H9 (cell line): ENCODE measurements around the gene CEP128. TPM values are rescaled to one million over a fixed set of nuclear protein-coding genes. Genes with fewer than 3 reads are reported as not detected.
A peak's percentile ranks its signal among the peaks of the same experiment; 100 is the strongest.

Source experiments
- DNase-seq: peaks from one replicate; pipeline ENCODE4 v3.0.0-alpha.2; 2017
- H2AFZ ChIP-seq: one replicate; pipeline ENCODE4 v1.6.1; 2013; ENCODE audit warnings: mild to moderate bottlenecking, low read length, control low read depth, moderate library complexity
- H2AK5ac ChIP-seq: 2 replicates; pipeline ENCODE4 v1.6.1; 2013; ENCODE audit warnings: low read length, control low read depth, mixed read lengths; ENCODE audit not compliant: insufficient read length
- H2BK120ac ChIP-seq: one replicate; pipeline ENCODE4 v1.6.1; 2013; ENCODE audit warnings: low read depth, mild to moderate bottlenecking, low read length, control low read depth, inconsistent platforms; ENCODE audit not compliant: poor library complexity, severe bottlenecking
- H2BK12ac ChIP-seq: 2 replicates; pipeline ENCODE4 v1.6.1; 2013; ENCODE audit warnings: low read length, control low read depth, mixed read lengths, low read depth; ENCODE audit not compliant: insufficient read length
- H2BK15ac ChIP-seq: 2 replicates; pipeline ENCODE4 v1.6.1; 2013; ENCODE audit warnings: low read depth, low read length, control low read depth
- H2BK20ac ChIP-seq: one replicate; pipeline ENCODE4 v1.6.1; 2013; ENCODE audit warnings: low read depth, mild to moderate bottlenecking, low read length, control low read depth, inconsistent platforms; ENCODE audit not compliant: poor library complexity, severe bottlenecking
- H2BK5ac ChIP-seq: 2 replicates; pipeline ENCODE4 v1.6.1; 2013; ENCODE audit warnings: low read length, control low read depth, mixed read lengths; ENCODE audit not compliant: insufficient read length
- H3K14ac ChIP-seq: 2 replicates; pipeline ENCODE4 v1.6.1; 2013; ENCODE audit warnings: low read length, control low read depth; ENCODE audit not compliant: insufficient read depth
- H3K18ac ChIP-seq: 2 replicates; pipeline ENCODE4 v1.6.1; 2013; ENCODE audit warnings: low read depth, mild to moderate bottlenecking, mixed read lengths, low read length, control low read depth; ENCODE audit not compliant: insufficient read length
- H3K23ac ChIP-seq: 2 replicates; pipeline ENCODE4 v1.6.1; 2013; ENCODE audit warnings: low read length, control low read depth, mixed read lengths, low read depth; ENCODE audit not compliant: insufficient read length
- H3K23me2 ChIP-seq: 2 replicates; pipeline ENCODE4 v1.6.1; 2013; ENCODE audit warnings: low read depth, mild to moderate bottlenecking, mixed read lengths, low read length, control low read depth; ENCODE audit not compliant: insufficient read length, poor library complexity, severe bottlenecking
- H3K27ac ChIP-seq: 2 replicates; pipeline ENCODE4 v1.5.1; 2013; ENCODE audit warnings: low read length, control low read depth, mixed read lengths, low read depth; ENCODE audit not compliant: insufficient read length
- H3K27me3 ChIP-seq: 2 replicates; pipeline ENCODE4 v1.6.1; 2013; ENCODE audit warnings: low read length, control low read depth, inconsistent platforms; ENCODE audit not compliant: insufficient read depth
- H3K4ac ChIP-seq: 2 replicates; pipeline ENCODE4 v1.6.1; 2013; ENCODE audit warnings: low read depth, mild to moderate bottlenecking, control low read depth, inconsistent platforms, low read length, moderate library complexity
- H3K4me1 ChIP-seq: 2 replicates; pipeline ENCODE4 v1.6.1; 2013; ENCODE audit warnings: low read length, control low read depth, inconsistent platforms; ENCODE audit not compliant: insufficient read depth
- H3K4me2 ChIP-seq: 2 replicates; pipeline ENCODE4 v1.6.1; 2013; ENCODE audit warnings: low read length, control low read depth, mixed read lengths; ENCODE audit not compliant: insufficient read length, insufficient read depth
- H3K56ac ChIP-seq: 2 replicates; pipeline ENCODE4 v1.6.1; 2013; ENCODE audit warnings: low read depth, mild to moderate bottlenecking, mixed read lengths, low read length, control low read depth; ENCODE audit not compliant: insufficient read length
- H3K79me1 ChIP-seq: 2 replicates; pipeline ENCODE4 v1.6.1; 2013; ENCODE audit warnings: low read depth, mild to moderate bottlenecking, moderate library complexity, low read length, control low read depth, inconsistent platforms; ENCODE audit not compliant: insufficient read depth, poor library complexity, severe bottlenecking
- H3K79me2 ChIP-seq: 2 replicates; pipeline ENCODE4 v1.6.1; 2013; ENCODE audit warnings: low read length, control low read depth, inconsistent platforms; ENCODE audit not compliant: insufficient read depth
- H3K9ac ChIP-seq: 2 replicates; pipeline ENCODE4 v1.6.1; 2013; ENCODE audit warnings: low read length, control low read depth, mixed read lengths; ENCODE audit not compliant: insufficient read length; ENCODE audit errors: extremely low read depth
- H3K9me3 ChIP-seq: one replicate; pipeline ENCODE4 v1.6.1; 2013; ENCODE audit warnings: low read depth, low read length, inconsistent platforms; ENCODE audit not compliant: control insufficient read depth
- H3T11ph ChIP-seq: one replicate; pipeline ENCODE4 v1.6.1; 2013; ENCODE audit warnings: mild to moderate bottlenecking, low read length, control low read depth, inconsistent platforms
- H4K20me1 ChIP-seq: one replicate; pipeline ENCODE4 v1.6.1; 2013; ENCODE audit not compliant: control insufficient read depth, insufficient read length, insufficient read depth
- H4K5ac ChIP-seq: 2 replicates; pipeline ENCODE4 v1.6.1; 2013; ENCODE audit warnings: low read depth, mild to moderate bottlenecking, mixed read lengths, low read length, control low read depth; ENCODE audit not compliant: insufficient read length
- H4K8ac ChIP-seq: replicated peaks from 2 replicates; pipeline ENCODE4 v1.6.1; 2013; ENCODE audit warnings: low read length, control low read depth, mixed read lengths, low read depth; ENCODE audit not compliant: insufficient read length
- H4K91ac ChIP-seq: 2 replicates; pipeline ENCODE4 v1.6.1; 2013; ENCODE audit warnings: low read depth, mild to moderate bottlenecking, moderate library complexity, mixed read lengths, low read length, control low read depth; ENCODE audit not compliant: insufficient read length
- H3K27ac Mint-ChIP-seq, 3 experiments: 2 replicates in 2 of 3; 3 replicates in 1 of 3; pipeline ENCODE4 v1.8.0; 2020 to 2021; ENCODE audit warnings: mixed read lengths in 3 of 3, mild to moderate bottlenecking in 1 of 3, moderate library complexity in 1 of 3
- H3K27me3 Mint-ChIP-seq: 2 replicates; pipeline ENCODE4 v1.8.0; 2021; ENCODE audit warnings: low read depth, mild to moderate bottlenecking, moderate library complexity, mixed read lengths
- H3K36me3 Mint-ChIP-seq, 3 experiments: 2 replicates in 2 of 3; 3 replicates in 1 of 3; pipeline ENCODE4 v1.8.0; 2020 to 2021; ENCODE audit warnings: low read depth in 3 of 3, mixed read lengths in 3 of 3; ENCODE audit not compliant: insufficient read depth in 1 of 3
- H3K4me1 Mint-ChIP-seq, 2 experiments: 2 replicates each; pipeline ENCODE4 v1.8.0; 2020; ENCODE audit warnings: mixed read lengths in 2 of 2
- H3K4me3 Mint-ChIP-seq, 2 experiments: 2 replicates in 1 of 2; 3 replicates in 1 of 2; pipeline ENCODE4 v1.8.0; 2020 to 2021; ENCODE audit warnings: mild to moderate bottlenecking in 2 of 2, mixed read lengths in 2 of 2, moderate library complexity in 1 of 2
- H3K9me3 Mint-ChIP-seq, 2 experiments: 2 replicates in 1 of 2; 3 replicates in 1 of 2; pipeline ENCODE4 v1.8.0; 2020; ENCODE audit warnings: mild to moderate bottlenecking in 2 of 2, mixed read lengths in 2 of 2, moderate library complexity in 1 of 2
- CTCF ChIP-seq: fragments of 200-600 bp; sonication (generic); conservative IDR thresholded peaks from 3 replicates; pipeline ENCODE4 v1.8.0; 2021; ENCODE audit warnings: antibody characterized with exemption, mild to moderate bottlenecking
- WGBS: extraction: QIAGEN DNeasy Blood & Tissue Kit; methylation state at CpG from one replicate; pipeline ENCODE4 v1.1.7; 2013; ENCODE audit warnings: missing lambda C conversion rate, low lambda C conversion rate, mixed read lengths; ENCODE audit not compliant: insufficient read length; ENCODE audit errors: extremely low coverage; 5-methylcytosine and 5-hydroxymethylcytosine counted together
- total RNA-seq: library from RNA; stranded (reverse); gene quantifications from 2 replicates; pipeline ENCODE4 v1.2.1, GENCODE V29; 2021

CEP128 gene
- total RNA-seq, 1 experiment from 2014 or later, result 16.3 TPM

- no peak overlapping the region for H3K23ac ChIP-seq
- no CpG with 5 or more reads among the region's 2 CpGs for WGBS
- Mint-ChIP-seq H3K4me3 (peak overlapping the region in 1 of 2 experiments; percentile 73; a peak in 1 of 5 replicates), H3K9me3 (no peaks in the 10 kb centered on the region), H3K36me3 (no peaks in the 10 kb centered on the region), H3K27me3 (peaks cover 42% of the 10 kb centered on the region), H3K4me1 (peaks cover 14 to 18% of the 10 kb centered on the region in 2 experiments), H3K27ac (no peak overlapping the region)
- H4K20me1 ChIP-seq, result no peaks in the 10 kb centered on the region
- no peak overlapping the region for H4K8ac ChIP-seq
- peaks cover 4% of the 10 kb centered on the region; the same call in 1 of the 2 replicates for H3K27me3 ChIP-seq
- no peak for TF ChIP-seq CTCF
- no peak overlapping the region for H3K14ac ChIP-seq
- no peak overlapping the region for H2AK5ac ChIP-seq
- H2BK20ac ChIP-seq, result no peak overlapping the region
- H3K56ac ChIP-seq, result no peak overlapping the region
- H3K4me2 ChIP-seq, result peak overlapping the region; percentile 71
- H2AFZ ChIP-seq, result no peak overlapping the region
- no peak overlapping the region for H3K18ac ChIP-seq
- H3K79me2 ChIP-seq, result no peaks in the 10 kb centered on the region
- H4K91ac ChIP-seq, result no peak overlapping the region
- peaks cover 7% of the 10 kb centered on the region for H3K23me2 ChIP-seq
- no peak overlapping the region for H3K9ac ChIP-seq
- H2BK5ac ChIP-seq, result no peak overlapping the region
- no peaks in the 10 kb centered on the region for H3K79me1 ChIP-seq
- H2BK15ac ChIP-seq, result no peak overlapping the region
- H3K9me3 ChIP-seq, result no peaks in the 10 kb centered on the region
- no peak overlapping the region for H3K27ac ChIP-seq
- no peaks in the 10 kb centered on the region for H3K4me1 ChIP-seq
- H3K4ac ChIP-seq, result no peak overlapping the region
- H4K5ac ChIP-seq, result no peak overlapping the region
- no peak overlapping the region for H2BK12ac ChIP-seq
- H3T11ph ChIP-seq, result no peak overlapping the region
- H2BK120ac ChIP-seq, result no peak overlapping the region
- no peak for DNase-seq
Measured at GRCh38 chr14:80956102-80956501, 14.6 kb upstream of the CEP128 start.
